IMR-90 (cell line): ENCODE results near the gene CCDC28B. TPM values are rescaled to one million over a fixed set of nuclear protein-coding genes. Genes with fewer than 3 reads are reported as not detected.

Source experiments
- ATAC-seq: fragments of 200-7000 bp; cut with Tn5 transposase; 2 replicates; pipeline ENCODE4 v1.9.1; 2020; ENCODE audit warnings: low read depth, mild to moderate bottlenecking, moderate library complexity
- BruUV-seq: library from RNA; stranded (reverse); fragments of 400-500 nt; replicated peaks from 2 replicates; lab custom pipeline; 2021; lab: Mats Ljungman, UMichigan
- CTCF ChIA-PET: fragments of 300-600 bp; formaldehyde crosslinking; extraction: SDS; loops from one replicate; lab custom pipeline; 2021; ENCODE audit warnings: antibody characterized with exemption; lab: Yijun Ruan, JAX
- POLR2A ChIA-PET: fragments of 300-600 bp; sonication (Branson Sonifier 250); formaldehyde crosslinking; loops from one replicate; lab custom pipeline; 2022; ENCODE audit warnings: antibody characterized with exemption; ENCODE audit not compliant: unreplicated experiment; lab: Charles Lee
- DNase-seq: peaks from one replicate; pipeline ENCODE4 v3.0.0; 2013
- H2AFZ ChIP-seq: replicated peaks from 2 replicates; pipeline ENCODE3; 2013; ENCODE audit warnings: low read length, mild to moderate bottlenecking; ENCODE audit not compliant: poor library complexity
- H2AK5ac ChIP-seq: 2 replicates; pipeline ENCODE4 v1.6.1; 2013; ENCODE audit warnings: low read depth, low read length, inconsistent platforms
- H2AK9ac ChIP-seq: replicated peaks from 2 replicates; pipeline ENCODE3; 2013; ENCODE audit warnings: mild to moderate bottlenecking, low read depth, low read length, moderate library complexity; ENCODE audit not compliant: poor library complexity
- H2BK120ac ChIP-seq: 2 replicates; pipeline ENCODE4 v1.6.1; 2013; ENCODE audit warnings: low read depth, low read length, inconsistent platforms
- H2BK15ac ChIP-seq: 3 replicates; pipeline ENCODE4 v1.6.1; 2013; ENCODE audit warnings: low read depth, low read length, inconsistent platforms
- H2BK20ac ChIP-seq: 2 replicates; pipeline ENCODE4 v1.6.1; 2013; ENCODE audit warnings: low read depth, mild to moderate bottlenecking, inconsistent platforms, low read length, moderate library complexity
- H2BK5ac ChIP-seq: 2 replicates; pipeline ENCODE4 v1.6.1; 2013; ENCODE audit warnings: mild to moderate bottlenecking, low read depth, low read length, inconsistent platforms; ENCODE audit not compliant: poor library complexity, severe bottlenecking
- H3K14ac ChIP-seq: replicated peaks from 2 replicates; pipeline ENCODE4 v1.6.1; 2013; ENCODE audit warnings: low read depth, low read length, inconsistent platforms
- H3K18ac ChIP-seq: 2 replicates; pipeline ENCODE4 v1.6.1; 2013; ENCODE audit warnings: low read depth, low read length, control low read depth
- H3K23ac ChIP-seq: 2 replicates; pipeline ENCODE4 v1.6.1; 2013; ENCODE audit warnings: low read depth, low read length, inconsistent platforms
- H3K27ac ChIP-seq: 2 replicates; pipeline ENCODE4 v1.5.1; 2013; ENCODE audit warnings: mild to moderate bottlenecking, control low read depth, low read length; ENCODE audit not compliant: insufficient read depth
- H3K27me3 ChIP-seq: 2 replicates; pipeline ENCODE4 v1.6.1; 2013; ENCODE audit warnings: low read length; ENCODE audit not compliant: control insufficient read depth, insufficient read depth
- H3K36me3 ChIP-seq: 2 replicates; pipeline ENCODE4 v1.6.1; 2013; ENCODE audit warnings: low read length, mixed read lengths; ENCODE audit not compliant: control insufficient read depth, insufficient read depth
- H3K4ac ChIP-seq: 2 replicates; pipeline ENCODE4 v1.6.1; 2013; ENCODE audit warnings: low read depth, low read length, inconsistent platforms
- H3K4me1 ChIP-seq: 2 replicates; pipeline ENCODE4 v1.6.1; 2013; ENCODE audit warnings: low read length, mixed read lengths; ENCODE audit not compliant: control insufficient read depth, insufficient read depth
- H3K4me2 ChIP-seq: 2 replicates; pipeline ENCODE4 v1.6.1; 2013; ENCODE audit warnings: low read depth, mild to moderate bottlenecking, control low read depth, low read length, moderate library complexity
- H3K4me3 ChIP-seq: 2 replicates; pipeline ENCODE4 v1.5.1; 2013; ENCODE audit warnings: low read depth, mild to moderate bottlenecking, control low read depth, low read length, moderate library complexity; ENCODE audit not compliant: insufficient read depth
- H3K56ac ChIP-seq: 2 replicates; pipeline ENCODE4 v1.6.1; 2013; ENCODE audit warnings: low read length, inconsistent platforms; ENCODE audit not compliant: insufficient read depth; ENCODE audit errors: extremely low read depth
- H3K79me1 ChIP-seq, 2 experiments: 2 replicates each; pipeline ENCODE4 v1.6.1; 2013; ENCODE audit warnings: low read length in 2 of 2, inconsistent platforms in 1 of 2, low read depth in 1 of 2
- H3K9ac ChIP-seq: 2 replicates; pipeline ENCODE4 v1.6.1; 2013; ENCODE audit warnings: low read depth, low read length, control low read depth
- H3K9me1 ChIP-seq: 2 replicates; pipeline ENCODE4 v1.6.1; 2013; ENCODE audit warnings: low read length, inconsistent platforms; ENCODE audit not compliant: insufficient read depth
- H3K9me3 ChIP-seq: 2 replicates; pipeline ENCODE4 v1.6.1; 2013; ENCODE audit warnings: low read length; ENCODE audit not compliant: control insufficient read depth, insufficient read depth
- H4K20me1 ChIP-seq: 2 replicates; pipeline ENCODE4 v1.6.1; 2013; ENCODE audit warnings: low read length, inconsistent platforms; ENCODE audit not compliant: insufficient read depth
- H4K5ac ChIP-seq: 2 replicates; pipeline ENCODE4 v1.6.1; 2013; ENCODE audit warnings: mild to moderate bottlenecking, low read depth, low read length, control low read depth
- H4K8ac ChIP-seq, 2 experiments: 2 replicates each; pipeline ENCODE4 v1.6.1; 2013; ENCODE audit warnings: low read depth in 2 of 2, low read length in 2 of 2, control low read depth in 1 of 2, inconsistent platforms in 1 of 2
- H4K91ac ChIP-seq: 2 replicates; pipeline ENCODE4 v1.6.1; 2013; ENCODE audit warnings: low read depth, low read length, inconsistent platforms; ENCODE audit not compliant: insufficient read depth
- CTCF ChIP-seq: conservative IDR thresholded peaks from 2 replicates; pipeline ENCODE4 v1.5.1; 2012; ENCODE audit warnings: mild to moderate bottlenecking, low read depth, low read length, improper control_type of control experiment
- ELK1 ChIP-seq: fragments of 150-350 bp; IDR thresholded peaks from 2 replicates; pipeline ENCODE4 v1.6.1; 2016; ENCODE audit warnings: low read depth, mild to moderate bottlenecking, low read length, moderate library complexity, borderline replicate concordance
- FOS ChIP-seq: fragments of 150-350 bp; IDR thresholded peaks from 2 replicates; pipeline ENCODE4 v1.6.1; 2016; ENCODE audit warnings: low read depth, low read length
- MXI1 ChIP-seq: IDR thresholded peaks from 2 replicates; pipeline ENCODE4 v1.6.1; 2012; ENCODE audit warnings: low read depth, mild to moderate bottlenecking, low read length, moderate library complexity, borderline replicate concordance
- NFE2L2 ChIP-seq: fragments of 150-350 bp; IDR thresholded peaks from 2 replicates; pipeline ENCODE4 v1.6.1; 2016; ENCODE audit warnings: low read depth, mild to moderate bottlenecking, low read length
- WGBS, 2 experiments: methylation state at CpG; one replicate each; pipeline versions ENCODE4 v1.1.5 to v1.1.7; 2013; ENCODE audit warnings: missing lambda C conversion rate in 2 of 2; ENCODE audit not compliant: insufficient read length in 1 of 2; ENCODE audit errors: extremely low coverage in 2 of 2; 5-methylcytosine and 5-hydroxymethylcytosine counted together
- dilution Hi-C: fragments of 300-500 bp; cut with HindIII; formaldehyde crosslinking; loops from one replicate; pipeline ENCODE4 v1.14.3; 2018; ENCODE audit warnings: low sequenced_read_pairs; ENCODE audit not compliant: unreplicated experiment
- in situ Hi-C: fragments of 300-500 bp; cut with MboI; formaldehyde crosslinking; loops from 3 replicates; pipeline ENCODE4 v1.14.3; 2019; ENCODE audit warnings: low sequenced_read_pairs, inconsistent platforms, mixed read lengths
- intact Hi-C: fragments of 100-400 bp; cut with micrococcal nuclease; formaldehyde crosslinking; loops from 2 replicates; pipeline ENCODE4 v1.10.0; 2022
- polyA plus RNA-seq, 3 experiments: library from polyadenylated mRNA; depleted of rRNA; stranded (reverse); fragments of >200 nt; gene quantifications; 2 replicates each; pipeline ENCODE4 v1.2.3, GENCODE V29; 2012; ENCODE audit warnings: low replicate concordance in 1 of 3
- total RNA-seq: library from RNA; depleted of rRNA; stranded (reverse); fragments of >200 nt; gene quantifications from 2 replicates; pipeline ENCODE4 v1.2.3, GENCODE V29; 2012

Gene CCDC28B
- total and polyA plus RNA-seq, 2 of the 4 experiments (the other 2 are of a cell fraction): 17.2 to 18.4 TPM

- Histone ChIP-seq H2BK15ac (no peak overlapping the region), H4K91ac (no peak overlapping the region), H2BK20ac (no peak overlapping the region), H4K8ac (no peak overlapping the region), H4K20me1 (no peaks in the 10 kb centered on the region; the same call in 1 of the 2 replicates), H3K79me1 (peaks cover 11 to 27% of the 10 kb centered on the region in 2 experiments), H3K4ac (no peak overlapping the region), H3K56ac (no peak overlapping the region), H3K14ac (no peak overlapping the region), H2AK5ac (no peak overlapping the region), H3K4me1 (peaks cover 6% of the 10 kb centered on the region), H3K18ac (no peak overlapping the region), H4K5ac (no peak overlapping the region), H2BK120ac (no peak overlapping the region), H3K27me3 (no peaks in the 10 kb centered on the region), H3K23ac (no peak overlapping the region), H3K9me1 (peaks cover 6% of the 10 kb centered on the region; the same call in 1 of the 2 replicates), H2BK5ac (no peak overlapping the region), H2AK9ac (no peak overlapping the region), H3K4me3 (no peak overlapping the region), H3K36me3 (peaks cover 3% of the 10 kb centered on the region; the same call in 1 of the 2 replicates), H3K4me2 (no peak overlapping the region), H3K9ac (no peak overlapping the region), H3K9me3 (no peaks in the 10 kb centered on the region), H3K27ac (no peak overlapping the region), H2AFZ (no peak overlapping the region)
- in situ Hi-C loops (no loop called here), intact Hi-C loops (no loop called here), dilution Hi-C loops (no loop called here)
- ATAC-seq (no peak), DNase-seq (no peak)
- POLR2A ChIA-PET: no interaction called here
- BruUV-seq: no TSS peak
- CTCF ChIA-PET: interaction anchor here (0.6 to 1.6 kb wide), 2 partner anchors 99 to 192 kb away, joined by 3 to 6 read pairs; no protein-coding TSS in a partner anchor
- TF ChIP-seq NFE2L2 (no peak), CTCF (no peak), MXI1 (no peak), ELK1 (no peak), FOS (no peak)
- 89% methylated on average over 3 of the region's 6 CpGs; no CpG with 5 or more reads in 1 of the 2 experiments for WGBS, 2 experiments
Observed at GRCh38 chr1:32208469-32208868, 8.1 kb downstream of the CCDC28B start.
